ENCODE data around the gene SLC22A1. TPM values are rescaled to one million over a fixed set of nuclear protein-coding genes. Genes with fewer than 3 reads are reported as not detected.

The SLC22A1 gene
- total RNA-seq, 1 donor from 2014 or later: 3.2 TPM

DNA sequence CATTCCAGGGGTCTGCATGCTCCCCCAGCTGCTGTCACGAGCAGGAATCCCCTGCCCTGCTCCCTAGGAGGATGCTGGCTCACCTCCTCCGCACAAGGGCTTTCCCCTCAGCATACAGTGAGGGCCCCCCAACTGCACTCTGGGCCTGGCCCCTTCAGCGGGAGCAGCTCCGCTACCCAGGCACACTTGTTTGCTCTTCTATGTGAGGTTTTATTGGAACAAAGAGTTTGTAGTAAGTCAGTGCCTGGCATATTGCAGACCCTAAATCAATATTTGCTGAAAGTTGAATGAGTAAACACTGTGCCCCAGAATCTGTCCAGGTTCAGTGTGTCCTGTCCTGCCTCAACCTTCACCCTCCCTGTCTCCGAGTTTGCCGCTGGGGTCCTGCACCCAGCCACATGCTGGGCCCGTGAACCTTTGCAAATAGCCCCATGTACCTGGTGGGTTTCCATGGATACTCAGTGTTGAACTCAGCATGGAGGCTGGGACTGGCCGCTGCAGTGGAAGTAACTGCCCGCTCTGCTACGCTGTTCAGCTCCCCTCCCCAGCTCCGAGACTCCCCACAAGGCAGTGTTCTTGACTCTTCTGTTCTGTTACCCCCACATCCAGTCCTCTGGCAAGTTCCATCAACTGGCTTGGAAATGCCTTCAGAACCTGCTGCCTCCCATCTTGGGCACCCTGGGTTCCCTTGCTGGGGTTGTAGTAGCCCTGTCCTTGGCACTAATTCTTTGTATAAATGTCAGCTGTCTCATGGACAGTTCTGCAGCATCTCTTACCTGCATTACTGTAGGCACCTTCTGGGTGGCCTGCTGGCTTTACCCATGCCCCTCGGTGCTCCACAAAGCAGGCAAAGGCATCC is 15.7 kb downstream of the SLC22A1 start:
- Histone ChIP-seq H3K36me3 (ENCODE audit: insufficient read depth, low read length) (no peaks in the 10 kb centered on the region), H3K27ac (ENCODE audit: low read depth, low read length) (no peak overlapping the region), H4K20me1 (ENCODE audit: insufficient read depth, low read length) (no peaks in the 10 kb centered on the region), H3K4me1 (ENCODE audit: insufficient read depth, low read length) (peaks cover 25% of the 10 kb centered on the region), H3K79me2 (ENCODE audit: insufficient read depth, low read length) (no peaks in the 10 kb centered on the region), H3K9me3 (ENCODE audit: insufficient read depth, low read depth, low read length) (no peaks in the 10 kb centered on the region), H3K4me2 (ENCODE audit: low read length) (no peak overlapping the region), H3K9ac (ENCODE audit: low read length) (no peak overlapping the region), H3K27me3 (ENCODE audit: insufficient read depth, low read length) (no peaks in the 10 kb centered on the region), H2AFZ (ENCODE audit: low read depth, low read length) (no peak overlapping the region), H3K4me3 (ENCODE audit: insufficient read depth, low read depth, low read length) (no peak overlapping the region)
- Mint-ChIP-seq H3K9me3 (ENCODE audit: unreplicated experiment) (no peaks in the 10 kb centered on the region), H3K27ac (ENCODE audit: unreplicated experiment) (no peak overlapping the region), H3K36me3 (ENCODE audit: low read depth, unreplicated experiment) (peaks cover 6% of the 10 kb centered on the region), H3K4me3 (ENCODE audit: unreplicated experiment) (no peak overlapping the region), H3K4me1 (ENCODE audit: low read depth, unreplicated experiment) (peaks cover 20% of the 10 kb centered on the region), H3K27me3 (ENCODE audit: low read depth, unreplicated experiment) (peaks cover 16% of the 10 kb centered on the region)
- TF ChIP-seq EZH2 (IDR thresholded peaks at IDR 0.05; ENCODE audit: insufficient read depth, low read length): no peak
- TF ChIP-seq CTCF (IDR thresholded peaks at IDR 0.05; ENCODE audit: insufficient read depth, low read depth, low read length): no peak
- DNase-seq (ENCODE audit: low read depth) (no peak), FAIRE-seq (no peak)

- Mint-ChIP-seq H3K9me3 (ENCODE audit: unreplicated experiment) (no peaks in the 10 kb centered on the region), H3K36me3 (ENCODE audit: low read depth, unreplicated experiment) (peaks cover 6% of the 10 kb centered on the region), H3K27me3 (ENCODE audit: low read depth, unreplicated experiment) (peaks cover 16% of the 10 kb centered on the region), H3K27ac (ENCODE audit: unreplicated experiment) (no peak overlapping the region), H3K4me1 (ENCODE audit: low read depth, unreplicated experiment) (peaks cover 15% of the 10 kb centered on the region), H3K4me3 (ENCODE audit: unreplicated experiment) (no peak overlapping the region)
- DNase-seq (ENCODE audit: low read depth): peak; percentile 49
- Histone ChIP-seq H3K4me1 (ENCODE audit: insufficient read depth, low read length) (peaks cover 21% of the 10 kb centered on the region), H3K27ac (ENCODE audit: low read depth, low read length) (no peak overlapping the region), H3K4me3 (ENCODE audit: insufficient read depth, low read depth, low read length) (no peak overlapping the region), H2AFZ (ENCODE audit: low read depth, low read length) (no peak overlapping the region), H3K4me2 (ENCODE audit: low read length) (peak overlapping the region; percentile 70), H3K9me3 (ENCODE audit: insufficient read depth, low read depth, low read length) (no peaks in the 10 kb centered on the region), H4K20me1 (ENCODE audit: insufficient read depth, low read length) (no peaks in the 10 kb centered on the region), H3K36me3 (ENCODE audit: insufficient read depth, low read length) (no peaks in the 10 kb centered on the region), H3K79me2 (ENCODE audit: insufficient read depth, low read length) (no peaks in the 10 kb centered on the region), H3K27me3 (ENCODE audit: insufficient read depth, low read length) (no peaks in the 10 kb centered on the region), H3K9ac (ENCODE audit: low read length) (no peak overlapping the region)
- TF ChIP-seq EZH2 (IDR thresholded peaks at IDR 0.05; ENCODE audit: insufficient read depth, low read length) (no peak), CTCF (IDR thresholded peaks at IDR 0.05; ENCODE audit: insufficient read depth, low read depth, low read length) (peak; percentile 84)
- FAIRE-seq: no peak
Observed at GRCh38 chr6:160137989-160138835, 16.6 kb downstream of the SLC22A1 start.

Measured in astrocyte (in vitro differentiated cells and primary cell).